Activated CD4-positive, alpha-beta T cell treated with anti-CD3 and anti-CD28 coated beads, Interleukin-10, Interleukin-2, amounts not matched to agents 100 ng/mL and 50 ng/mL, durations not matched to agents 16 hours and 8 hours (primary cell): ENCODE measurements around the gene NTF4.
"Not testable (repeated sequence)": the region's sequence is repeated elsewhere in the genome, so short reads cannot be mapped to it uniquely, and the experiment has no call there.

ENCODE experiments used
- DNase-seq: peaks from one replicate; pipeline ENCODE4 v3.0.0-alpha.2; 2020

NTF4 gene

DNA sequence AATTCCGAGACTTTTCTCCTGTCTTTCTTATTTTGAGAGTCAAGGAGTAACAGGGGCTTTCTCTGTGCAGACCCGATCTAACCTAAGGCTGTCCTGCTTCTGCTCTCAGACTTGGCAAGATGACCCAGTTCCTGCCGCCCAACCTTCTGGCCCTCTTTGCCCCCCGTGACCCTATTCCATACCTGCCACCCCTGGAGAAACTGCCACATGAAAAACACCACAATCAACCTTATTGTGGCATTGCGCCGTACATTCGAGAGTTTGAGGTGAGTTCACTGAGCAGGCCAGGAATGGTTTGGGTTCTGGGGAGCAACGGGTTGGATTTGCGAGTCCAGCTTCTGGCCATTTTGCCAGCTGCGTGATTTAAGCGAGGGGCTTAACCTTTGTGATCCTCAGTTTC is 21.7 kb upstream of the NTF4 start:
- DNase-seq: no peak

DNA sequence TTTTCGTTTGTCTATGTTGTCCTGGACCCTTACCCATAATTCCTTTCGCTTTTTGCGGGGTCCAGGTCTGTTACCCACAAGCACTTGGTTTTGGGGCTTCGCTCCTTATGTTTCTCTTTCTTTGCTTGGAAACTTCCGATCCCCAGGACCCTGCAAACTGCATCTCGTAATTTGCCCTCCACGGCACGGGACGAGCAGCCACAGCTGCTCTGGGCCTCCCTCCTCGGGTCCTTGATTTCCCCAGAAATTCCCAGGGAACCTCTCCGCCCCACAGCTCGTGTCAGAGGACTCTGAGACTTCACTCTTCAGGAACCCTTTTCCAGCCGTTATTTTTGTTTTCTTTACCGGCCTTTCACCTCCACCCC is 21.2 kb upstream of the NTF4 start:
- no peak for DNase-seq

DNA sequence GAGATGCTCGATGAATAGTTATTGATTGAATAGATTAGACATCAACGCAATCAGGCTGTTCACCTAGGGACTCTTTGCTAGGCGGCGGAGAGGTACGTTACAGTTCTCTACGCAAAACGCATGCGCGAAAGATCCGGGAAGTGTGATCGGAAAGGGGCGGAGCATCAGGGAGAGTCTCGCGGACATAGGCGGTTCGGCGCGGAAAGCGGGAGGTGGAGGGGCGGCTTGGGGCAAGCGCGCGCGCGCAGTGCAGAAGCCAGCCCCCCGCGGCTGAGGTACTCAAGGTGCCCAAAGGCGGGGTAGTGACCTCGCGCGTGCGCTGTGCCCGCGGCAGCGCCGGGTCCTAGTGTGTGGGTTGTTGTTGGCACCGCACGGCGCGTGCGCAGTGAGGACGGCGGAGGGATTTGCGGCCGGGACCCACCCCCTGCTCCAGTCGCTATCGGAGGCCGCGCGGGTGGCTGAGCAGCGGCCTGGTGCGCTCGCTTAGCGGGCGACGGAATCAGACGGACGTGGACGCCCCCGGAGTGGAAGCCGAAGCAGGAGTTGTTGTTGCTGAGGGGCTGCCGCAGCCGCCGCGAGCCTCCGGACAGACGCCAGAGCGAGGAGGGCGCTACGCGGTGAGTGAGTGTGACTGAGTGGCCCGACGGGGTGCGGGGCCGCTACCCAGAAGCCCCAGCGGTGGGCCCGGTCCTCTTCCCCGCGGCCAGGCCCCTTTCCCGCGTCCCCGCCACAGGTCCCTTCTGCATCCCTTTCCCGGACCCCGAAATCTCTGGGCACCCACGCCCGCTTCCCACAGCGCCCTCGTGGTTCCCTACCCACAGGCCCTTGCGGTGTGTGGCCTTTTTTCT is 20.6 kb upstream of the NTF4 start, which contains the start of gene SNRNP70:
Gene SNRNP70 (plus strand): TSS at position 432 of the 848 bp plus-strand sequence. CDS start 964 bp downstream, outside the sequence.
- DNase-seq: peak; percentile 100

DNA sequence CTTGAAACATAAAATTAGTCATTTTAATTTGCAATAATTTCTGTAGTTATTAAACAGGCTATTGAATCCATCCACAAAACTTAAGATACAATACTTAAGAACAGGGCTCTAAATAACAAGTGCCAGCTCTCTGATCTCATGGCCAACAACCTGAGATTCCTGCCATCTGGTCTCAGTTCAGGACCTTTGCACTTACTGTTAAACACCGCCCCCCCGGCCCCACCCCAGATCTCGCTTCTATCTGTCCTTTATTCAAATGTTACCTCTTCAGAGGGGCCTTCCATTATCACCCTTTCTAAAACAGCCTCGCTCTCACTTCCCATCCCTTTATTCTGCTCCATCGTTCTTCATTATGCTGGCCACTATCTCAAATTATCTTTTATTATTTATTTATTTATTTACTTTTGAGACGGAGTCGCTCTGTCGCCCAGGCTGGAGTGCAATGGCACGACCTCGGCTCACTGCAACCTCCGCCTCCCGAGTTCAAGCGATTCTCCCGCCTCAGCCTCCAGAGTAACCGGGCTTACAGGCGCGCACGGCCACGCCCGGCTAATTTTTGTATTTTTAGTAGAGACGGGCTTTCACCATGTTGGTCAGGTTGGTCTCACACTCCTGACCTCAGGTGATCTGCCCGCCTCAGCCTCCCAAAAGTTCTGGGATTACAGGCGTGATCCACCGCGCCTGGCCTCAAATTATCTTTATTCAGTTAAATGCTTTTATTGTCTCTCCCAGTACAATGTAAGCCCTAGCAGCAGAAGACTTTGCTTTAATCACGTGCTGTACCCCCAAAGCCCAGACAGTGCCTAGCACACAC is 19.8 kb upstream of the NTF4 start:
- DNase-seq: no peak

DNA sequence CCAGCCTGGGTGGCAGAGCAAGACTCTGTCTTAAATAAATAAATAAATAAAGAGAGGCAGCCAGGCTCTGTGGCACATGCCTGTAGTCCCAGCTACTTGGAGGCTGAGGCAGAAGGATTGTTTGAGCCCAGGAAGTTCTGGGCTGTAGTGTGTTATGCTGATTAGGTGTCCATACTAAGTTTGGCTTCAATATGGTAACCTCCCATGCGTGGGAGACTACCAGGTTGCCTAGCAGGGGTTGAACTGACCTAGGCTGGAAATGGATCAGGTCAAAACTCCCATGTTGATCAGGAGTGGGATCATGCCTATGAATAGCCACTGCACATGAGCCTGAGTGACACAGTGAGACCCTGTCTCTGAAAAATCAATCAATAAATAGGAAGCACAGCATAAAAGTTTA is 16.7 kb upstream of the NTF4 start:
- DNase-seq: no peak

DNA sequence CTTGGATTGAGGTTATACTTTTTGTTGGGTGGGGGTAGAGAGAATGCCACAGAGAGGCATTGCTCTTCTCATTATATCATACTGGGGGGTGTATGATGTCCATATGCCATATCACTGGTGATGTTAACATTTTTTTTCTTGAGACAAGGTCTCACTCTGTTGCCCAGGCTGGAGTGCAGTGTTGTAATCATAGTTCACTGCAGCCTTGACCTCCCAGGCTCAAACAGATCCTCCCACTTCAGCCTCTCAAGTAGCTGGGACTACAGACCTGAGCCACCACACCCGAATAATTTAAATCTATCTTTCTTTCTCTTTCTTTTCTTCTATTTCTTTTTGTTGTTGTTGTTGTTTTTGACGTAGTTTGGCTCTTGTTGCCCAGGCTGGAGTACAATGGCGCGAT is 15.8 kb upstream of the NTF4 start:
- no peak for DNase-seq

DNA sequence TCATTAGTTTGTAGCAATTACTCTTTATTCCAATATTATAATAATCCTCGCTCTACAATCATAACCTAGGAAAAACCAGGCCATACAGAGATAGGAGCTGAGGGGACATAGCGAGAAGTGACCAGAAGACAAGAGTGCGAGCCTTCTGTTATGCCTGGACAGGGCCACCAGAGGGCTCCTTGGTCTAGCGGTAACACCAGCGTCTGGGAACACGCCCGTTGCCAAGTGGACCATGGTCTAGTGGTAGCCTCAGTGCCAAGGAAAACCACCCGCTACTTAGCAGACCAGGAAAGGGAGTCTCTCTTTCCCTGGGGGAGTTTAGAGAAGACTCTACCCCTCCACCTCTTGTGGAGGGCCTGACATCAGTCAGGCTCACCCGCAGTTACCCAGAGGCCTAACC is 10.3 kb upstream of the NTF4 start:
- DNase-seq: peak; percentile 30

DNA sequence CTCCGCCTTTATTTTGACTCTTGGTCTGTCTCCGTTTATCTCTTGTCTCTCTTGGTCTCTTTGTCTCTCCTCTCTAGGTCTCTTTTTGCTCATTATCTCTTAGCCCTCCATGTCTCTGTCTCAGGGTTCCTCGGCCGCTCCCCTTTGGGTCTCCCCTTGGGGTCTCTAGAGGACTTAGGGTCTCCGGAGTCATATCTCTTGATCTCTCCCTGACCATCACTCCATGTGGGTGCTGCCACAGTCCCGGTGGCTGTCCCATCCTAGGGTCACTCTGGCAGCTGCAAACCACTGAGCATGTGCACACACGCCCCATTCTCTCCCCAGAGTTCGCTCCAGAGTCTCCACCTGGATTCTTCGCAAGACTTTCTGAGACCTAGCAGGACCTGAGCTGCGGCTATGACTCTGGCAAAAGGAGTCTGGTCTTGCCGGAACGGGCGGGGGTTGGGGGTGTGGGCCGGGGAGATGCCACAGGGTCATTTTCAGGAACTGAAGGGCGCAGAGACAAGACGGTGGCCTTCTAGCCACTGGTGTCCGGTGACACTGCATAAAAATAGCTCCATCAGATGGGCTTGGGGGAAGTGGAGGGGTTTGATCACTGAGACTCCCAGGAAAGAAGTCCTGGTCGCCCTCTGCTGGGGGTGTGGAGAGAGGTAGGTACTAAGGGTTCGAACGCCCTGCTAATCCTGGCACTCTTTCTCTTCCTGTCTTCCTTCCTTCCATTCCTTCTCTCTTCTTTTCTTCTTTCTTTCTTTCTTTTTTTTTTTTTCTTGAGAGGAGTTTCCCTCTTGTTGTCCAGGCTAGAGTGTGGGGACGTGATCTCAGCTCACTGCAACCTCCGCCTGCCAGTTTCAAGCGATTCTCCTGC is 9.1 kb upstream of the NTF4 start:
- DNase-seq: no peak

DNA sequence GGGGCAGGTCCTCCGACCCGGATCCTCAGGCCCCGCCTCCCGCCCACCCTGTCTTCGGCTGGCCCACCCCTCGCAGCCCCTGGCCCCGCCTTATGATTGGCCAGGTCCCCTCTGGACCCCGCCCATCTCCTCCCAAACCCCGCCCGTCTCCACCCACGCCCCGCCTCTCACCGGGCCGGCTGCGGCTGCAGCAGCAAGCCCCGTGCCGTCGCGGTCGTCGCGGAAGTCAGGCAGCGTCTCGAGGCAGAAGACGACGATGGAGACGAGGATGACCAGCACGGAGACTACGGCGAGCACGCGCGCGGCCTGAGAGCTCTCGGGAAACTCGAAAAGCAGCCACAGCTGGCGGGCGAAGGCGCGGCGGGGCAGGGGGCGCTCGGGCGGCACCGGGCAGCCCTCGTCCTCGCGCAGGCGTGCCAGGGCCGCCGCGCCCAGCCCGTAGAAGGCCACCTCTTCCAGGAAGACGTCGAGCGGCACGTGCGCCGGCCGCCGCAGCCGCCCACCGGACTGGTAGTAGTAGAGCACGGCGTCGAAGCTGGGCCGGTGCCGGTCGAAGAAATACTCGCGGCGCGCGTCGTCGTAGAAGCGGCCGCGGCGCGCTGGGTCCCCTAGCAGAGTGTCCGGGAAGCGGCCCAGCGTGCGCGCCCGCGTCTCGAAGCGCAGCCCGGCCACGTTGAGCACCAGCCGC is 7.4 kb upstream of the NTF4 start:
- DNase-seq: no peak

DNA sequence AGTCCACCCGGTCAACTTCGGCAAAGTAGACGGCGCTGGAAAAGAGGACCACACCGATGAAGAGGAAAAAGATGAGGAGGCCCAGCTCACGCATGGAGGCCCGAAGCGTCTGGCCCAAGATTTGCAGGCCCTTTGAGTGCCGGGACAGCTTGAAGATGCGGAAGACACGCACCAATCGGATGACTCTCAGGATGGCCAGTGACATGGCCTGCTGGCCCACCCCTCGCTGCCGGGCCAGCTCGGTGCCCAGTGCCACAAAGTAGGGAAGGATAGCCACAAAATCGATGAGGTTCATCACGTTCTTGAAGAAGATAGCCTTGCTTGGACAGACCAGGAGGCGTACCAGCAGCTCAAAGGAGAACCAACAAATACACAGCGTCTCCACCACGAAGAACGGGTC is 5.8 kb upstream of the NTF4 start:
- no peak for DNase-seq

DNA sequence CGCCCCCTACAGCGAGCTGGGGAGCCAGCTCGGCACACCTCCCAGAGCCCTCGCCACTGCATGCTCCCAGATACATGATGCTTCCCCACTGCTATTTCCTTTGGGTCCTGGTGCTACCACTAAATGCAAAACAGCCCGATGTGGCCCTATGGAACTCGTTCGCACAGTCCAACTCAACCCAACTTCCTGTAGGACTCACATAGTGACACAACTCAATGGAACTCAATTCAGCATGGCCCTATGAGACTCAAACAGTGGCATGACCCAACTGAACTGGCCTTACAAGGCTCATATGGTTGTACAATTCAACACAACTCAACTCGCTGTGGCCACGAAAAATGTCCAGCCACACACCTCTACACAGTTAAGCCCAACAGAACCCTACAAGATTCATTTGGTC is 4.4 kb upstream of the NTF4 start:
- DNase-seq: no peak

DNA sequence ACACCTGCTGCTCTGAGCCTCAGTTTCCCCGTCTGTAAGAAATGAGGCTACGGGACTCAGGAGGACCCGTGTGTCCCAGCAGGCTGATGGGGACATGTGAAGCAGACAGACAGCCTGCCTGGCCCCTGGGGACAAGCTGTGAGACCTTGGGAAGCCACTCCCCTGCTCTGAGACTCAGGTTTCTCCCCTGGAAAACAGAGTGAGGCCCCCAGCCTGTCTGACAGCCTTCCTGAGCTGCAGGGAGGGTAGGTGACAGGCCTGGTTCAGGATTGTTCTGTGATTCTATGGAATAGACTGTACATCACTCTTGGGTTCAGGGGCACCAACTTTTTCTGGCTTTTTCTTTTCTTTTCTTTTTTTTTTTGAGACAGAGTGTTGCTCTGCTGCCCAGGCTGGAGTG is 2.9 kb upstream of the NTF4 start:
- no peak for DNase-seq

DNA sequence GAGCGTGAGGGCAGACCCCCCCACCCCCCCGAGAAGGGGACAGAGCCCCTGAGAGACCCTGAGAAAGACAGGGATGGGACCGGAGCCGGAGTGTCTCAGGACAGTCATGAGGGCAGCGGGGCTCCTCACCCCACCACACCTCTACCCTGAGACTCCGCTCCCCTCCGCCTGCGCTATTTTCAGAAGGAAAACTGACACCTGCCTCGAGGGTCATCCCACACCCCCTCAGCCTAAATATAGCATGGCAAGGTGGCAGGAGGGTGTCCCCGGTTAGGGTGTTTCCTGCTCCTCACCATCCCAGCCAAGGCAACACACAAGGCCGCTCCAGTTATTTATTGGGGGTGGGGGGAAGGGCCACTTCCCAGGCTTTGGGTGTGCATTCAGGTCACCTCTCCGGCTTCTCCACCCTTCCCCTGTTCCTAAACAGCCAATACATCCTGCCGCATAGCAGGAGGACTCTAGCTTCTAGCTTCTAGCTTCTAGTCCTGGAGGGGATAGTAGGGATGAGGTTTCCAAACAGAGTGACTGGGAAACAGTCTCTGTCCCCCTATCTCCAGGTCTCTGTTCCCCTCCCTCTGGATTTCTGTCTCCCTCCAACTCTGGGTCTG is 1.4 kb upstream of the NTF4 start:
- no peak for DNase-seq

DNA sequence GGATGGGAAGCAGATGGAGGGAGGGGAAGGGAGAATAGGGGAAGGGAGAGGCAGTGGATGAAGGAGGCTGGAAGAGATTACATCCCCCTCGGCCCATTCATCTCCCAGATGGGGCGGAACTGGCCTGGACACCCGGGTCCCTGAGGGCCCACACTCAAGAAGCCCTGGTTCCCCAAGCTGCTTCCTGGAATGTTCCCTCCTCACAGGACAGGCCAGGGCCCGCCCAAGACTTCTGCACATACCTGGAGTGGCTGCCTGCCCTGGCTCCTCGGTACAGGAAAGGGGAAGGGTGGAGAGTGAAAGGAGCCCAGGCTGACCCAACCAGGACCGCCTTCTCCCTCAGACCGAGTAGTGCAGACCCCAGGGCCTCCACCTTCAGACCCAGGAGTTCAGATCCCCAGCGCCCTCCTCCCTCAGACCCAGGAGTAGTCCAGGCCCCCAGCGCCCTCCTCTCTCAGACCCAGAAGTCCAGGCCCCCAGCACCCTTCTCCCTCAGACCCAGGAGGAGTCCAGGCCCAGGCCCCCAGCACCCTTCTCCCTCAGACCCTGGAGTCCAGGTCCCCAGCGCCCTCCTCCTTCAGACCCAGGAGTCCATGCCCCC is 489 bp downstream of the NTF4 start:
- no peak for DNase-seq

DNA sequence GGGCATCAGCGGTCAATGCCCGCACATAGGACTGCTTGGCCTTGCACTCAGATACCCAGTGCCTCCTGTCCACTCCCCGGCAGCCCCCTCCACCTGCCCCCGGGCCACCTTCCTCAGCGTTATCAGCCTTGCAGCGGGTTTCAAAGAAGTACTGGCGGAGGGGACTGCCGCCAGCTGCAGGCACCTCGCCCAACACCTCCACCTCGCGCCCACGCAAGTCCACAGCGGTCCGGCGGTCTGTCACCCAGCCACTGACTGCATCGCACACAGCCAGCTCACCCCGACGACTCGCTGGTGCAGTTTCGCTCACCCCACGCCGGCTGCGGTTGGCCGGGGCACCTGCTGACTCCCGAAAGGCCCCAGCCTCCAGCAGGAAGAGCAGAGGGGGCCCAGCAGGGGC is 3.2 kb downstream of the NTF4 start:
- DNase-seq: no peak

DNA sequence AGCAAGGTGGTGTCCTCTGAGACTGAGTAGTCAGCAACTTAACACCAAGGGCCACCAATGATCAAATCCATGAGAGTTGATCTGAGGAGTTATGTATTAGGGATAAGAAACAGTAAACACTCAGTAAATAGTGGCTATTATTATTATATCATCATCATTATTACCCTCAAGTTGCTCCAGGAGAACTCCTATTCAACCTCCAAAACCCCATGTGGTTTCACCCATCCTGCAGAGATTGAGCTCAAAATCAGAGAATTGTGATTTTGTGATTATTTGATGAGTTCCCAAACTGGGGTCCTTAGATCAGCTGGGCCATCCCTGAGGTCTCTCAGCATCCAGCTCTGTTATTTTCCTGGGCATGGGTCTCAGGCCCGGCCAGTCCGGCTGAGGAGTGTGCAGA is 3.6 kb downstream of the NTF4 start:
- DNase-seq: no peak

DNA sequence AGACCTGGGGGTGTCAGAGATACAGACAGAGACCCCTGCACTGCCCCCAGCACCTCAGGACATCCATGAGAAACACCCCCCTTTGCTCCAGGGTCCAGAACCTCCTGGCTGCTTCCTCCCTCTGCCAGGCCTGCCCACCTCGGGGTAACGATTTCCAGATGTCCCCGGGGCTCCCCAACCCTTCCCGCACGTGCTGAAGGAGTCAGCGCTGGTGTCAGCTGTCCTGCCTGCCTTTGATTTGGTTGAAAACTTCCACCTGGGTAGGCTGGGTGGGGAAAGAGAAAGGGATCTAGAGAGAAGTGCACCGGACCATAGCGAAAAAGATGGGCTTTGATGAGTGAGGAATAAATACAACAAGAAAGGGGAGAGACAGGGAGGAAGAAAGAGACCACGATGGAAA is 5.6 kb downstream of the NTF4 start:
- no peak for DNase-seq

DNA sequence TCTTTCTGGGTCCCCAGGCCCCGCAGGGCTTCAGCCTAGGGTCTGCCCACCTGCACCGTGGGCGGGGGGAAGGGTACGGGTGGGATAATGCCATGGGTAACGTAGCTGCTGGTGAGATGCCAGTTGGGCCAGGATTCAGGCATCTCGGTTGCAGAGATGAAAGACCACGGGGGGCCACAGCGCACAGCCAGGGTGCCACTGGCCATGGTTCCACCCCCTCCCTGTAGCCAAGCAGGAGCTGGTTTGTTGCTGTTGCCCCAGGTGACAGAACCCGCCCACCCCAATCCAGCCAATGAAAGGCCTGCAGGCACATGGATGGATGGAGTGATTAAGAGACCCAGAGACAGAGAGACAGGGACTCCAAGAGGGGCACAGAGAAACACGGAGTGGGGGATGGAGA is 6.1 kb downstream of the NTF4 start:
- DNase-seq: peak; percentile 32

DNA sequence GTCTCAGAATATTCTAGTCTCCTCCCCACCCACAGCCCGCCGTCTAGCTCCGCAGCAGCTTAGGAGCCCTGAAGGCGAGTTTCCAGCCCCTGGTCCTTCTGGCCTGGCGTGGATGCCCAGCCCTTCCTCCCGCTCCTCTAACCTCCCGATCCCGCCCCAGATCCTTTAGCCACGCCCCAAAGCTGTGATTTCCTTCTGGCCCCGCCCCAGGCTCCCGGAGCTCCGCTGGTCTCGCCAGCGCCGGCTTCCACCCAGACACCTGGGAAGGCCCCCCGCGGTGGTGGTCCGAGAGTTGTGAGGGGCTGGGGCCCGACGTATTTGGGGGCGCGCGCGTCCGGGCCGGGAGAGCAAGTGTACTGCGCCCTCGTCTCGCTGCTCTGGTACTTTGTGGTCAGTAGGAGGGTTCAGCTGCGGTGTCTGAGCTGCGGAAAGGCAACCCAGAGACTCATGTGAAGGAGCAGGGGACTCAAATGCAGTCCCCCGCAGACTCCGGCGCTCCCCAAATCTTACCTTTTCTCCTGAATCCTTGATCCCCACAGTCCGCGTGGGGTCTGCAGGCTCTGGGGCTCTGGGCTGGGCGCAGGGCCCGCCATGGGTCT is 6.9 kb downstream of the NTF4 start, which contains the start of gene CGB7:
Gene CGB7 (minus strand): TSS at position 114 of the 599 bp plus-strand sequence. CDS start 2,374 bp downstream, outside the sequence.
- peak; percentile 34 for DNase-seq

DNA sequence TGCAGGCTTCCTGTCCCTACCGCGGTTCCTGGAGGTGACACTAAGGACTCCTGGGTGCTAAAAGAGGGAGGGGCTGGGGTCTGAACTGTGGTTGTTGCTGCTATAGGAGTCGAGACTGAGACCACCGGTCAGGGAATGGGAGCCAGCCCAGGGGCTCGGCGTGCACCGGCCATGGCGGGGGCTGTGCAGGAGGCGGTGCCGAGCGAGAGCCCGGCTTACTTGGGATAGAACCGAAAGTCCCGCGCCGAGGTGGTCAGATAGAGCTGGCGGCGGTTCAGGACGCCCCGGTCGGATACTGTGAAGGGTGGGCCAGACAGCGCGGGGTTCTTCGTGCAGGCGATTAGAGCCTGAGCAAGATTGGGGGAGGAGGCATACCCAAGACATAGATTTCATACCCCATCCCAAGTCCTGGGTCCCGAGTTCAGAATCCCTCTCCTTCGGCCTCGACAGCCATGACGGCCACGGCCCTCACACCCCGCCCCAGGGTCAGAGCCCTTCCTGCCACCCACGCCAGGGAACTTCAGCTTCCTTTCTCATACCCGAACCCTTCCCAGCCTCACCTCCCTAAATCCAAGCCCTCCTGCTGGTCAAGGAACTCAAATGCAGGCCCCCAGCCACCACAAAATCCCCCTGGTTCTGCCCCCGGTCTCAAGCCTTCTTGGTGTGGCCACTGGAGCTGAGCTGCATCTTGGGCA is 7.6 kb downstream of the NTF4 start:
- not testable (repeated sequence) for DNase-seq
